ENCODE results near the gene DCK.

- no peak for TF ChIP-seq CTCF (IDR thresholded peaks at IDR 0.05)
- TF ChIP-seq POLR2A (IDR thresholded peaks at IDR 0.05), result no peak
- TF ChIP-seq EP300 (IDR thresholded peaks at IDR 0.05), result no peak
These were observed 10.9 kb downstream of the DCK start for GRCh38 chr4:71004281-71004851.
